Spleen (tissue), 7 donors: ENCODE measurements around the gene TEX28.

ENCODE experiments used
- CTCF ChIP-seq, 11 experiments: fragments of 200-600 bp in 7 of 11; fragments of 450-650 bp in 4 of 11; sonication (generic) in 4 of 11; IDR thresholded peaks in 8 of 11; conservative IDR thresholded peaks in 3 of 11; 1 replicate in 7 of 11; 2 replicates in 4 of 11; pipeline versions ENCODE4 v1.4.0 to v1.8.0; 2016 to 2021; ENCODE audit warnings: antibody characterized with exemption in 11 of 11, inconsistent platforms in 4 of 11, mild to moderate bottlenecking in 1 of 11
- POLR2A ChIP-seq, 3 donors: fragments of 450-650 bp; IDR thresholded peaks; one replicate each; pipeline ENCODE4 v1.5.1; 2017; ENCODE audit warnings: antibody characterized with exemption in 3 of 3, mild to moderate bottlenecking in 1 of 3
- POLR2AphosphoS5 ChIP-seq, 3 donors: sonication (generic); formaldehyde crosslinking; IDR thresholded peaks; one replicate each; pipeline ENCODE4 v1.5.1; 2017; ENCODE audit warnings: antibody characterized with exemption in 3 of 3
- donor health status: DM: no; HTN: no; CAD: no; lungs with moderate emphysema.
- donor health status: DM: no; HTN: no; CAD: no.
- donor health status: DM: no; HTN: no; CAD: no.

- TF ChIP-seq POLR2AphosphoS5 (IDR thresholded peaks at IDR 0.05) (no peak), POLR2A (IDR thresholded peaks at IDR 0.05) (no peak), CTCF (IDR thresholded peaks at IDR 0.05 in 8 of 11, conservative IDR thresholded peaks at IDR 0.05 in 3 of 11) (no peak)
Observed at GRCh38 chrX:154303476-154303875, 8.6 kb upstream of the TEX28 start.
